GM18909 (cell line): ENCODE results near the gene TMPRSS9.
"Not testable (repeated sequence)": the region's sequence is repeated elsewhere in the genome, so short reads cannot be mapped to it uniquely, and the experiment has no call there.

Experiments
- ATAC-seq: cut with Tn5 transposase; IDR thresholded peaks from one replicate; pipeline ENCODE4 v1.9.1; 2021; ENCODE audit warnings: mild to moderate bottlenecking; ENCODE audit not compliant: unreplicated experiment, poor library complexity

TMPRSS9 gene

GRCh38 chr19:2385053-2385721 is 25.1 kb downstream of the TMPRSS9 start:
- no peak for ATAC-seq

- ATAC-seq: no peak
Observed at GRCh38 chr19:2387367-2388288, 27.6 kb downstream of the TMPRSS9 start.

DNA sequence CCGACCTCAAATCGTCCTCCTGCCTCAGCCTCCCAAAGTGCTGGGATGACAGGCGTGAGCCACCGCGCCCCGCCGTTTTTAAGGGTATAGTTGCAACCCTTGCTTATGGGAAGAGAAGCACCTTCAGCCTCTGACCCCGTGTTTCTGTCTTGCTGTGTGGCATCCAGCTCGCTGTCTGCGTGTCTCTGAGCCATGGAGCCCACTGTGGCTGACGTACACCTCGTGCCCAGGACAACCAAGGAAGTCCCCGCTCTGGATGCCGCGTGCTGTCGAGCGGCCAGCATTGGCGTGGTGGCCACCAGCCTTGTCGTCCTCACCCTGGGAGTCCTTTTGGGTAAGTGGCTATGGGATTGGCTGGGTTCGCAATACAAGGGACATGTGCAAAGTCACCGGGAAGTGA is 29.5 kb downstream of the TMPRSS9 start:
- no peak for ATAC-seq

GRCh38 chr19:2391118-2391725 is 31.2 kb downstream of the TMPRSS9 start:
- no peak for ATAC-seq

GRCh38 chr19:2392366-2392765 is 32.3 kb downstream of the TMPRSS9 start:
- no peak for ATAC-seq

- ATAC-seq: not testable (repeated sequence)
Observed at GRCh38 chr19:2392899-2393298, 32.8 kb downstream of the TMPRSS9 start.

GRCh38 chr19:2394054-2394441 is 34.0 kb downstream of the TMPRSS9 start:
- ATAC-seq: no peak

DNA sequence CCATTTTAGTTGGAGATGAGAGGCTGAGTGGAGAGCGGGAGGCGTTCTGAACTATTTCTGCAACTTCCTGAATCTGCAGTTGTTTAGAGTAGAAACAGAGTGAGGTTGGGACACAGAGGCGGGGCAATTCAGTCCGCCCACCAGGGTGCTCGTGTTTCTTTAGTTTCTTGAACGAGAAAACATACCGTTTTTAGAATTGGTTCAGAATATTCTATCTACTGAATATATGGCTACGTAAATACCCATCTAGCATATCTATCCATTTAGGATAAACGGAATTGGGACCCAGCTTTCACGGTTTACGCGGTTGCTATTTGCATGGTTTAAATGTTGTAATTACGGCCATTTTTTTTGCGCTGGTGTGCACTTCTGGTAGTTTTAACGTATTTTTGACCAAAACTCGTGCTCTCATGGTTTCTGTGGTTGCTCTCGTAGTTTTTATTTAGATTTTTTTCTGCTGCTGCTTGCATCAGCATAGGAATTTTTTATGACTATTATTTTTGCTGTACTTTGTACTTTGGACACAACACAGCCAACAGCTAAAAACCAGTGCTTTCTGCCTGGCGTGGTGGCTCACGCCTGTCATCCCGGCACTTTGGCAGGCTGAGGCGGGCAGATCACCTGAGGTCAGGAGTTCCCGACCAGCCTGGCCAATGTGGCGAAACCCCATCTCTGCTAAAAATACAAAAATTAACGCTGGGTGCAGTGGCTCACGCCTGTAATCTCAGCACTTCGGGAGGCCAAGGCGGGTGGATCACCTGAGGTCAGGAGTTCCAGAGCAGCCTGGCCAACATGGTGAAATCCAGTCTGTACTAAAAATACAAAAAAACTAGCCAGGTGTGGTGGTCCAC is 34.6 kb downstream of the TMPRSS9 start:
- no peak for ATAC-seq

- not testable (repeated sequence) for ATAC-seq
Observed at GRCh38 chr19:2395293-2395829, 35.3 kb downstream of the TMPRSS9 start.

GRCh38 chr19:2397173-2397572 is 37.1 kb downstream of the TMPRSS9 start:
- not testable (repeated sequence) for ATAC-seq

DNA sequence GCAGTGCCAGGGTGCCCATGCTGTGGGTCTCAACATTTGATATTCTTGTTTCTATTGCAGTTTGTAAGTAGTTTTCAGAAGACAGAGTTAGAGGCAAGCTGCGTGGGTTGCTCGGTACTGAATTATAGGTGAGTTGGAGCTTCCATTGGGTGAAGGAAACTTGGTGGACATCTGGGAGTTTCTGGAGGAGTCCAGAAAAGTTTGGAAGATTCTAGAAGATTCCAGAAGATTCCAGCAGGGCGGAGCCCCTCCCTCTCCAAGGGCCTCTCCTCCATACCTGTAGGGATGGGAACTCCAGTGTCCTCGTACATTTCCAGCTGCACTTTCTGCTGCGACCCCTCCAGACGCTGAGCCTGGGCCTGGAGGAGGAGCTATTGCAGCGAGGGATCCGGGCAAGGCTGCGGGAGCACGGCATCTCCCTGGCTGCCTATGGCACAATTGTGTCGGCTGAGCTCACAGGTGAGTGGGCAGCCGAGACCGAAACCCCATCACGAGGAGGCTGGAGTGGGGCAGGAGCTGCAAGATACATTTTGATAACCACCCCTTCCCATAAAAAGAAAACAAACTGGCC is 38.8 kb downstream of the TMPRSS9 start:
- ATAC-seq: no peak

DNA sequence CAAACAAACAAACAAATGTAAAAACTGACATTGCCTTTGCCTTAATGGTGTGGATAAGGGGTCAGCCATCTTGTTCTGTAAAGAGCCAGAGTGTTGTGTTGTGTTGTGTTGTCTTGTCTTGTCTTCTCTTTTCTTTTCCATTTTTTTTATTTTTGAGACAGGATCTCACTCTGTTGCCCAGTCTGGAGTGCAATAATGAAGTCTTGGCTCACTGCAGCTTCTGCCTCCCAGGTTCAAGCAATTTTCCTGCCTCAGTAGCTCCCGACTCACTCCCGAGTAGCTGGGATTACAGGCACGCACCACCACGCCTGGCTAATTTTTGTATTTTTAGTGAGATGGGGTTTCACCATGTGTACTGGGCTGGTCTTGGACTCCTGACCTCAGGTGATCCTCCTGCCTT is 39.5 kb downstream of the TMPRSS9 start:
- ATAC-seq: no peak

DNA sequence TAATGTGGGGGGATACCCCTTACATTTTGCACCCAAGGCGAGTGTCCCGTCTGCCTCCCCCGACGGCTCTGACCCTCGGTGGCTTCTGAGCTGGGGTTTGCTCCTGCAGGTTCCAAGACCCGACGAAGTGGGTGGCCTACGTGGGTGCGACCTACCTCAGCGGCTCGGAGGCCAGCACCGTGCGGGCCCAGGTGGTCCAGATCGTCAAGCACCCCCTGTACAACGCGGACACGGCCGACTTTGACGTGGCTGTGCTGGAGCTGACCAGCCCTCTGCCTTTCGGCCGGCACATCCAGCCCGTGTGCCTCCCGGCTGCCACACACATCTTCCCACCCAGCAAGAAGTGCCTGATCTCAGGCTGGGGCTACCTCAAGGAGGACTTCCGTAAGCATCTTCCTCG is 48.2 kb downstream of the TMPRSS9 start:
- ATAC-seq: no peak

- ATAC-seq: no peak
Observed at GRCh38 chr19:2409352-2409912, 49.4 kb downstream of the TMPRSS9 start.

- ATAC-seq: no peak
Observed at GRCh38 chr19:2410023-2410422, 50.0 kb downstream of the TMPRSS9 start.

- no peak for ATAC-seq
Observed at GRCh38 chr19:2411709-2412108, 51.6 kb downstream of the TMPRSS9 start.

DNA sequence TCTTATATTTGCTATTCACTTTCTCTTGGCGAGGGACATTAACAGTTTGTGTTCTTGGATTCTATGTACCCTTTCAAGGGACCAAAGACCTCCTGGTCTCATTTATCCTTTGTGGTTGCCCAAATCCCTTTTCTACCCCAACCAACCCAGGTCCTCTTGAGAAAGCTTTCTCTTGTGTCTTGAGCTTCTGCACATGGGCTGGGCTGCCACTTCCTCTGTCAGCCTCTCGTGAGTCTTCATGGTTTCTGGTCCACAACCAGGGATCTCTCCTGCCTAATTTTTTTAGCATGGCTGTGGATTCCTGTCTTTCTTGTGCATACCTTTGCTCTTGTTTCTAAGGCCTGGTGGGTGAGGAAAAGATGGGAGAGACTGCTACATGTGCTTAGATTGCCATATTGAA is 52.4 kb downstream of the TMPRSS9 start:
- no peak for ATAC-seq

- no peak for ATAC-seq
Observed at GRCh38 chr19:2413159-2413558, 53.1 kb downstream of the TMPRSS9 start.

GRCh38 chr19:2413629-2414028 is 53.6 kb downstream of the TMPRSS9 start:
- ATAC-seq: no peak
